K562 (cell line): ENCODE data around the gene ACTR5.

Source experiments
- ARID1B ChIP-seq: fragments of 450-650 bp; IDR thresholded peaks from 2 replicates; pipeline ENCODE4 v1.6.1; 2016; ENCODE audit warnings: antibody characterized with exemption, mild to moderate bottlenecking, inconsistent platforms
- ATF1 ChIP-seq, 2 experiments: fragments of 450-650 bp in 1 of 2; IDR thresholded peaks; 2 replicates each; pipeline ENCODE4 v1.6.1; 2016; ENCODE audit warnings: missing compliant biosample characterization in 1 of 2, missing genetic modification characterization in 1 of 2
- CTCF ChIP-seq, 3 experiments: IDR thresholded peaks in 2 of 3; conservative IDR thresholded peaks in 1 of 3; 2 replicates each; pipeline ENCODE4 v1.5.1; 2011 to 2012; ENCODE audit warnings: low read length in 3 of 3, mild to moderate bottlenecking in 3 of 3, control low read depth in 2 of 3, improper control_type of control experiment in 1 of 3, inconsistent platforms in 1 of 3, low read depth in 1 of 3, mixed read lengths in 1 of 3, moderate library complexity in 1 of 3; ENCODE audit not compliant: insufficient read depth in 2 of 3
- KLF10 ChIP-seq: fragments of 250-450 bp; sonication (Bioruptor Pico); IDR thresholded peaks from 2 replicates; pipeline ENCODE4 v1.6.1; 2021; ENCODE audit warnings: matching md5 sums
- SREBF2 ChIP-seq: sonication (generic); formaldehyde crosslinking; IDR thresholded peaks from 2 replicates; pipeline ENCODE4 v1.4.0; 2020; ENCODE audit warnings: mild to moderate bottlenecking, missing genetic modification reagents
- STAT5A ChIP-seq: IDR thresholded peaks from 2 replicates; pipeline ENCODE4 v1.6.1; 2012; ENCODE audit warnings: low read length, inconsistent platforms, borderline replicate concordance
- TCF3 ChIP-seq: sonication (generic); formaldehyde crosslinking; IDR thresholded peaks from 2 replicates; pipeline ENCODE4 v1.4.0; 2020; ENCODE audit warnings: mild to moderate bottlenecking, missing genetic modification reagents
- ZBTB11 ChIP-seq, 3 experiments: fragments of 200-800 bp in 1 of 3; fragments of 250-450 bp in 1 of 3; fragments of 450-650 bp in 1 of 3; sonication (Bioruptor Pico) in 1 of 3; sonication (Bioruptor generic) in 1 of 3; formaldehyde crosslinking in 1 of 3; IDR thresholded peaks; 2 replicates each; pipeline versions ENCODE4 v1.6.1 to v1.8.0; 2016 to 2022; ENCODE audit warnings: mild to moderate bottlenecking in 2 of 3, missing genetic modification characterization in 2 of 3, missing compliant biosample characterization in 1 of 3, moderate library complexity in 1 of 3
- ZNF232 ChIP-seq: sonication (generic); formaldehyde crosslinking; IDR thresholded peaks from 2 replicates; pipeline ENCODE4 v1.8.0; 2022; ENCODE audit warnings: mild to moderate bottlenecking, missing genetic modification reagents

GRCh38 chr20:38730167-38730988 lies 17.9 kb upstream of the ACTR5 start:
- TF ChIP-seq SREBF2 (CRISPR knock-in tag): no peak
- no peak for TF ChIP-seq TCF3 (CRISPR knock-in tag)
- no peak for TF ChIP-seq ZNF232 (CRISPR knock-in tag)
- no peak for TF ChIP-seq CTCF (IDR thresholded peaks at IDR 0.05 in 2 of 3, conservative IDR thresholded peaks at IDR 0.05 in 1 of 3; ENCODE audit: insufficient read depth in 2 of 3, low read depth in 1 of 3, low read length in 3 of 3)
- TF ChIP-seq ARID1B: no peak
- no peak for TF ChIP-seq STAT5A
- no peak for TF ChIP-seq KLF10 (CRISPR knock-in tag)
- no peak for TF ChIP-seq ZBTB11 (CRISPR knock-in tag; IDR thresholded peaks at IDR 0.05)
- no peak for TF ChIP-seq ATF1 (CRISPR knock-in tag; IDR thresholded peaks at IDR 0.05)
- no peak for TF ChIP-seq ATF1 (tag; IDR thresholded peaks at IDR 0.05)
